T-helper 1 cell (primary cell): ENCODE measurements around the gene ECT2.

ENCODE experiments used
- DNase-seq, 5 donors: peaks; one replicate each; pipeline ENCODE4 v3.0.0-alpha.2; 2012 to 2020

The ECT2 gene

DNA sequence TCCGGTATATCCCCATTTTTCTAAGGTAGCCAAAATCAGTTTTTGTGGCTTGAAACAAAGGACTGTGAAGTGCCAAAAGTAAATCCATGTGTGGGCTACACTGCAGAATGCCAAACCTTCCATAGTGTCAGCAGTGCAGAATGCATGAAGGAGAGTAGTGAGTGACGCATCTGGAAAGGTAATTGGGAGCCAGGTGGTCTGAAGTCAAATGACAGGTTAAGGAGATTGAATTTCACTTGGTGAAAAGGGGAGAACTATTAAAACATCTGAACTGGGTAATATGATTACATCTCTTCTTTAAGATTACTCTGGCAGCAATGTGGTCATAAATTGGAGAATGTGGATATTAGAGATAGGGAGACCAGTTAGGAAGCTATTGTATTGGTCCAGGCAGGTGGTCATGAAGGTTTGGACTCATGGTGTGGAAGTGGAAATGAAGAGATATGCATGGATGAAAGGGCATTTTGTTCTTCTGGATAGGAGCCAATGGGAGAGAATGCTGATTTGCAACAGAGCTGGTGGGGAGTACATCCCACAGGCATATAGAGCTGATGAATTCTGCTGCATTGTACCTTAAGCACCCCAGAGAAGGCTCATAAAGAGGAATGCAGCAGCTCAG is 118.2 kb downstream of the ECT2 start:
- no peak for DNase-seq

DNA sequence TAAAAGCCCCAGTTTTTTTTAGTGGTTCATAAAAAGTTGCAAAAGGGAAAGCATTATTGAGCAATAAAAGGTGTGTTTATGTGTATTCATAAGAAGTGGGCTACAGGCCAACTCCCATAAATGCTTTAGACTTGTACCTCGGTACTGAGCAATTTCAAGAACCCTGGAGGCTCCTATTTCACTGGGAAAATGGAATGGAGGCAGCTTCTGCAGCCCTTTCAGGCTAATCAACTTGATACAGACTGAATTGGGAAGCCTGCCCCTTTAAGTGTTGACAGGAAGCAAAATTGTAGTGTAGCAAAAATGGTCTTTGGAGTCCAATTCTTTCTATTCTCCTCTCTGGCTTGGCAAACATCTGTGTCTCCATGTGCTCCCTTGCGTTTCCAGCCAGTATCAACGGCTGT is 118.8 kb downstream of the ECT2 start:
- DNase-seq = no peak

DNA sequence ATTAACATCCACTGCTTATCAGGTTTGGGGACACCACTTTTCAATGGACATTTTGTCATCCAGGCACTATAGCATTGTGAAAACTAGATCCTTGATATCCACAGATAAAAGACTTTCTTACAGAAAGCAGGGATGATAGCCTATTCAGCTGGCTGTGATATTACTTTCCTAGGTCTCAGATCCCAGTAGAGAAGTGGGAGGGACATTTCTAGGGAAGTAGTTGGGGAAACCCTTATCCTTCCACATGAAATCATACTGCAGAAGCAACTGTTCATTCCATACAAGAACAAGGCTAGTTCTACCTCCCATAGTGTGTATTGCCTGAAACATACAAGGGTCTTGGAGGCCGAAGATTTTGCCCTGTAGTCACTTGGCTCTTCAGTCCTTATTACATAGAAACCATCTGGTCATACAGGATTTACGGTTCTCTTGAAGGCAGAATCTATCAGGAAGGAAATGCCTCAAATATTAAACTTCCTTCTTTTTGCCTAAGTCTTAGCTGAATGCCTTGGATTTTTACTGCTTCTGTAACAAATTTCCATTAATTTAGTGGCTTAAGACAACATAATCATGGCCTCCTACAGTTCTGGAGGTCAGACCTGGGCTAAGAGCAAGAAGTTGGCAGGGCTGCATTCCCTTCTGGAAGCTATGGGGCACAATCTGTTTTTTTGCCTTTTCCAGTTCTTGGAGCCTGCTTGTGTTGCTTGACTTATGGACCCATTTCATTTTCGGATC is 119.4 kb downstream of the ECT2 start:
- DNase-seq = no peak
